C4-2B (cell line): ENCODE measurements around the gene THEMIS.

ENCODE experiments used
- H3K27ac ChIP-seq: fragments of 450-650 bp; 2 replicates; pipeline ENCODE4 v1.5.1; 2017
- ZFX ChIP-seq: fragments of 450-650 bp; IDR thresholded peaks from 2 replicates; pipeline ENCODE4 v1.6.1; 2017
- TF ChIP-seq, protein P1 (sequence below): fragments of 450-650 bp; conservative IDR thresholded peaks from 2 replicates; pipeline ENCODE4 v1.5.1; 2017; ENCODE audit warnings: mild to moderate bottlenecking

The THEMIS gene

DNA sequence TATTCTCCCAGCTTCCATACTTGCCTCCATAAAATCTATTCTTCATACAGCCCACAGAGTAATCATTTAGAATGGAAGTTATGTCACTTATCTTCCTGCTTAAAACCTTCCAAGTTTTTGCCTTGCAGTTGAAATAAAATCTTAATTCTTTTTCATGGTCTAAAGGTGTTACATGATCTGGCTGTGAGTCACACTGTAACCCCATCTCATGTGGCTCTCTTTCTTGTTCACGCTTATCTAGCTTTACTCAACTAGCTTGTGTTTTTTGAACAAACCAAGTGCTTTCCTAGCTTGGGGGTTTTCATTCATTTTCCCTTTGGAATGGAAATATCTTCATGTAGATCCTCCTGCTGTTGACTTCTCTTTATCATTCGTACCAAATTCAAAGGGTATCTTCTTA lies 23.6 kb upstream of the THEMIS start:
- no peak overlapping the region for H3K27ac ChIP-seq
- TF ChIP-seq, protein P1, sequence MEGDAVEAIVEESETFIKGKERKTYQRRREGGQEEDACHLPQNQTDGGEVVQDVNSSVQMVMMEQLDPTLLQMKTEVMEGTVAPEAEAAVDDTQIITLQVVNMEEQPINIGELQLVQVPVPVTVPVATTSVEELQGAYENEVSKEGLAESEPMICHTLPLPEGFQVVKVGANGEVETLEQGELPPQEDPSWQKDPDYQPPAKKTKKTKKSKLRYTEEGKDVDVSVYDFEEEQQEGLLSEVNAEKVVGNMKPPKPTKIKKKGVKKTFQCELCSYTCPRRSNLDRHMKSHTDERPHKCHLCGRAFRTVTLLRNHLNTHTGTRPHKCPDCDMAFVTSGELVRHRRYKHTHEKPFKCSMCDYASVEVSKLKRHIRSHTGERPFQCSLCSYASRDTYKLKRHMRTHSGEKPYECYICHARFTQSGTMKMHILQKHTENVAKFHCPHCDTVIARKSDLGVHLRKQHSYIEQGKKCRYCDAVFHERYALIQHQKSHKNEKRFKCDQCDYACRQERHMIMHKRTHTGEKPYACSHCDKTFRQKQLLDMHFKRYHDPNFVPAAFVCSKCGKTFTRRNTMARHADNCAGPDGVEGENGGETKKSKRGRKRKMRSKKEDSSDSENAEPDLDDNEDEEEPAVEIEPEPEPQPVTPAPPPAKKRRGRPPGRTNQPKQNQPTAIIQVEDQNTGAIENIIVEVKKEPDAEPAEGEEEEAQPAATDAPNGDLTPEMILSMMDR, result no peak

DNA sequence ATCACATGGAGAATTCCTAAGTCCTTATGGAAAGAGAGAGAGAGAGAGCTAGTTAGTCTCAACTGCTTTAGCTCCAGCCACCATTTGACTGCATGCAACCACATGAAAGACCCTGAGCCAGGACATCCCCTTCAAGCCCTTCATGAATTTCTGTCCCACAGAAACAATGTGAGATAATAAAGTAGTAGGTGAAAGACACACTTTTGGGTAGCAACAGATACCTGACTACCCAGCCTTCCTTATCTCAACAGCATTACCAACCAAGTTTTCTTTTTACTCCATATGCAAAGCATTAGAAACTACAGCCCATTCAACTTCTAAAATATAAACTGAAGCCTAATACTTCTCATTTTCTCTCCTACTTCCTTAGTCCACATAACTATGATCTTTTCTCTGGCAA lies 23.2 kb upstream of the THEMIS start:
- TF ChIP-seq, protein P1, result no peak
- TF ChIP-seq ZFX, result no peak
- no peak overlapping the region for H3K27ac ChIP-seq

DNA sequence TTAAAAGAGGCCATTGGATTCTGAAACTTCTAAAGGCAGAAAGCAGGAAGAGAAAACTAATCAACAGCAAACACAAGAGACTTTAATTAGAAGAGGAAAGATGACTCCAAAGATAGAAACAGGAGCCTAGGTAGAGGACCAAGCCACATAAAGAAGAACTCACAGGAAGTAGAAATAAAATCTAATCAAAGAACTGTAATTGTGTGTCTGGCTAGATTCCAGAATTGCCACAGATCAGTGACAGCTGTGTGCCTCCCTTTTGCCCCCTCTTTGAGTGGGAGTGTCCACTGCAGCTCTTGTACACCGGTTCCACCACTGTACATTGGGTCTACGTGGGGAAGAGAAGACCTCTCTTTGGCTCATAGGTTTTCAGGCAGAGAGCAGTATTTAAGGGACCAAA lies 22.3 kb upstream of the THEMIS start:
- H3K27ac ChIP-seq, result no peak overlapping the region
- TF ChIP-seq, protein P1, result no peak
- TF ChIP-seq ZFX, result no peak

DNA sequence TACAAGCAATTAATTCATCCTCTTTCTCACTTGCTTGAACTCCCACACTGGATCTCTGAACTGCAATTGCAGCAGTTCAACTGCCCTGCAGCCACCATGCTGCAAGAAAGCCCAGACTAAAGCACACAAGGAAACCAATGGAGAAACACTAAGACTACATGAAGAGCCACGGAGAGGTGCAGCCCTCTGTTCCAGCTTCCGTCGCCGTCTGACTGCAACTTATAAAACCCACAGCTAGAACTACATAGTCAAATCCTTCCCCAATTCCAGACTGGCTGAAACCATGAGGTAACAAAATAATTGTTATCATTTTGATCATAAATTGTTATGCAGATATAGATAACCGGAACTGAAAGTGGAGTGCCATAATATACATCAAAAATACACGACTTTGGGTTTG lies 21.1 kb upstream of the THEMIS start:
- no peak for TF ChIP-seq ZFX
- TF ChIP-seq, protein P1, result no peak
- H3K27ac ChIP-seq, result no peak overlapping the region

DNA sequence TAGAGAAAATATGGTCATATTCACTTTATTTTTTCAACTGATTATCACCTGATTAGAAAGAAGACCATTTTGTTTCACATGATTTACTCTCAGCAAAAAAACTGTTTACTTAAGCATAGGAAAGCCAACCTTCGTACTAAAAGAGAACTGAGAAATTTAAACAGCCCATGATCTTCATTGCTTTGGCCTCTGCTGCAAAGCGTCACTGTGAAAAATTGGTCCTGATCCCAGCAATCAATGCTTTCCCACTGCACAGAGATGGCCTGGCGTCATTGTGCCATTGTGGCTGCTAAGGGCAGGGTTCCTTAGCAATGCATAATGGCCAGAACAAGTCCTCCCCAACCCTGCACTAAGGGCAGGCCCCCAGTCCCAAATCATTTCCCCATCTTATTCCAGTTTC lies 19.9 kb upstream of the THEMIS start:
- TF ChIP-seq, protein P1, result no peak
- no peak for TF ChIP-seq ZFX
- H3K27ac ChIP-seq, result no peak overlapping the region

DNA sequence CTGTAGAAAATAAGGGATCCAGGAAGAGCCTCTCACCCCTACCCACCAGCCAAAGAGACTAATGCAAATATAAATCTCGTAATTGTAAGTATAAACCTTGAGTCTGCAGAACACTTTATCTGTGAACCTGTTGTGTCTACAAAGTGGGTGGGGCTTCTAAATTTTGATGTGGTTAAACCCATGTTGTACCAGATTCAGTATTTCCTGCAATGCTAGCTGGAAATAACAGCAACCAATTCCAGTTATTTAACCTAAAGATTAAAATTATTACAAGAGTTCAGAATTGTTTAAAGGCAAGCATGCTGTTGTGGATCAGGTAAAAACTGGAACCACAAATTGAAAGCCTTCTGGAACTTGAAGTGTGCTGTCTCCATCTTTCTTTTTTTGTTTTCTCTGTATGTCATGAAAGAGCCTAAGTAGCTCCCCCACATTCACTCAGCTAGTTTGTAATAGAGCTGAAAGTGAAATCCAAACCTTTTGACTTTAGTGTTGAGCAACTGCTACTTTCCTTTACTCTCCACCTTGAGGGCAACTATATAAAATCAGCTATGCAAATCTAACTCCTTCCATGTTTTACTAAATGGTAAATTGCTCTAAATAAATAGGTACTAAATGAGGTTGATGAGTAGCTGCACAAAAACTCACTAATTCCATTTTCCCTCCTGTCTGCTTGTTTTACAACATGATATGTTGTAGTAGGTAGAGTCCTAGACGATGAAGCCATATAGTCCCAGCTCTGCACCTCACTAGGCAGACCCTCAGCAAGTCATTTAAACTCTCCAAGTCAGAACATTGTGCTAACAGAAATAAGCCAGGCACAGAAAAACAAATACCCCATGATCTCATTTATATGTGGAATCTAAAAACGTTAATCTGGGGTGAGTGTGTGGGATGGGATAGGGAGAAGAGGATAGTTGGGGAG lies 17.9 kb upstream of the THEMIS start:
- no peak overlapping the region for H3K27ac ChIP-seq
- TF ChIP-seq, protein P1, result no peak
- no peak for TF ChIP-seq ZFX

DNA sequence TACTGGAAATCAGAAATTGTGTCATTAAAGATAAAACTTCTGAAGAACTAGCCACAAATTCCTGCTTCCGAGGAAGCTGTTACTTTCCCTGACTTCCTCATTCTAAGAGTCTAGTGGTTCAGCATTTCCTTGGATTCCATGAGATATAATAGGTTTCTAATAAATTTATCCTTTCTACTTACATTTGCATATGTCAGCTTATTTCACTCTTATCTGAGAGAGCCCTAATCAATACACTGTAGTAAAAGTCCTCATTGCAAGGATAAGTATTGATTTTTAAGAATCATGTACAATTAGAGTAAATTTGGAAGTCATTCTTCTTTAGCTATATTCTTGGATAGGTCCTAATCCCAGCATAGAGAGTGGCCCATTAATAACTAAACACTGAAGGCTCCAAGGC lies 16.9 kb upstream of the THEMIS start:
- no peak for TF ChIP-seq ZFX
- TF ChIP-seq, protein P1, result no peak

More for the DNA sequence above, 16.9 kb upstream of the THEMIS start:
- H3K27ac ChIP-seq, result no peak overlapping the region
